HG03103 (cell line): ENCODE data around the gene AMBRA1.

ENCODE experiments used
- ATAC-seq: cut with Tn5 transposase; IDR thresholded peaks from one replicate; pipeline ENCODE4 v1.9.1; 2021; ENCODE audit warnings: low read depth; ENCODE audit not compliant: unreplicated experiment

Gene AMBRA1

DNA sequence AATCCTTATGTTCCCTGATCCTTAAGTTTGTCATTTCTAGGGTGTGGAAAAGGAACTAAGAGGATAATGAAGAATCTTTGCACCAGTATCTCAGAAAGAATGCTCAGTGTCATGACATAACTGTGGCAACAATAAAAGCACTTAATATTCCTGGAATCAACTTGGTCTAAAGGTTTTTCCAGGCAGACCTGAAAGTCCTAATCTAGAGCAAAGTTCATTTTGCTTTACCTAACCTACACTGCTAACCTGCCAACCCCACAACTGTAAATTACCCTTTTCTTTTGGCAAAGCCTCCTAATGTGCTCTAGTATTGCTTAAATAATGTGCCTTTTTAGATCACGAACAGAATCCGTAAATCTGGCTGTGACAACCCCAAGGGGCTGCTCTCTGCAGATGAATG is 82.5 kb downstream of the AMBRA1 start:
- no peak for ATAC-seq

DNA sequence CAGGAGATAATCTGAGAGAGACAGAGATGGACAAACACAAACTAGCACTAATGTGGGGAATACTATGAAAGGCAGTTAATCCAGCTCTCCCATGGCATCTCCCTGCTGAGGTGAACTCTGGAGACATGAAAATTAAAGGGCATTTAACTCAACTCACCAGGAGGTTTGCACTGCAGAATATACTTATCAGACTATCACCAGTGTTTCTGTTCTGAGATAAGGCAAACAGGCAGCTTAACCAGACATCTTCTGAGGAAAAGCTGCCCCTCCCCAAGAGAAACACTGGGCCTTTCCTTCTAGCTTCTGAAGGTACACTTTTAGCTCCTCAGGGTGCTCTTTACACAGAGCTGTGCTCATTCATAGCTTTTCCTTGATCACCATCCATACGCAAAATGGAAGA is 85.5 kb downstream of the AMBRA1 start:
- no peak for ATAC-seq

DNA sequence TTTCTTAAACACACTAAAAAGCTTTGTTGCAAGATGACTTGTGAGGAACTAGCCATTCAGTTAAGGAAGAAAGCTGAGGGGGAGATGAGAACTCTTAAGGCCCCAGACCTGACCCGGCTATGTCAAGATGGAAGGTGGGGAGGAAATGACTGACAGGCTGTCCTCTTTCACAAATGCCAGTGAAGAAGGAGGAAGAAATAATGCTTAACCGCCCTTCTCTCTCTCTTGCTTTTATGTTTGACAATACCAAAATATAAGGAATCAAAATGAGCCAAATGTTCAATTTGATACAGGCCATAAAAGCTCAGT is 87.4 kb downstream of the AMBRA1 start:
- no peak for ATAC-seq

DNA sequence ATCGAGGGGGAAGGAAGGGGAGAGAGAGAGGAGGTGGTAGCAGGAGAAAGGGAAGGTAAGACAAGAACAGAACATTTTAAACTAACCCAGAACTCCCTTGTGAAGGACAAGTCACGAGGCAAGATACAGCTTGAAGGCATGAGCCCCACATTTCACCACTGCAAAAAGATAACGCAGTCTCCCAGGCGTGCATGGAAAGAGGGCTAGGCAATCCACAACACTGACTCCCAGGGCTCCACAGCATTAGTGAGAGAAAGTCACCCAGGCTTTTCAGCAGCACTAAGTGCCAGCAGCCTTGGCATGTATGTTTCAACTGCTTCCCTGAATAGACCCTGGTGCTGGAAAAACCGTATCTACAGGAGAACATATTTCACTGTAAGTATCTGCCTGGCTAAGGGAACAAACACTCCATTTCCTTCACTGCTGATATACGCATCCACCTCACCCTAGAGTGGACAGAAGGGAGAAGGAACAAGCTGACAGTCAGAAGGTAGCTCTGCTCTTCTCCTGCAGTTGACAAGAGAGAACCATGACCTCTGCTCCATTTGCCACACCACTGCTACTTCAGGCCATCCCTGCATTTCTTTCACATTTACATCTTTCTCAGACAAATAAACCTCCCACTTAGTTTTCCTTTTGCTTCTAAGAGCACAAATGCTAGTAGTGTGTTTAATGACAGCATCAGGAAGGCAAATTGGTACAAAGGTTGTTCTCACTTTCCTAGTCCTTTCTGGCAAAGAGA is 87.9 kb downstream of the AMBRA1 start:
- no peak for ATAC-seq

- ATAC-seq = no peak
Observed at GRCh38 chr11:46504817-46505613, 88.8 kb downstream of the AMBRA1 start.

DNA sequence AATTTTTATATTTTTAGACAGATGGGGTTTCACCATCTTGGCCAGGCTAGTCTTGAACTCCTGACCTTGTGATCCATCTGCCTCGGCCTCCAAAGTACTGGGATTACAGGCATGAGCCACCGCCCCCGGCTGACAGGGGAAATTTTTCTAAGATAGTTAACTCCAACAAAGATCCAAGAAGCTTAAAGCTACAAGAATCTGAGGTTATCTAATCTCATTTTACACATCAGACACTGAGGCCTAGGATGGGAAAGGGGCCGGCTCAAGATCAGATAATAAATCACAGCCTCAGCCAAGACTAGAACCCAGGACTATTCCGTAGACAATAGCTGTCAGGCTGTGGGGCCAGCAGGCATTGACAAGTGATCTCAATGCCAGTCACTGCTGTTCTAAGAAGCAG is 94.0 kb downstream of the AMBRA1 start:
- ATAC-seq = no peak

GRCh38 chr11:46498968-46499367 is 94.9 kb downstream of the AMBRA1 start:
- no peak for ATAC-seq

- no peak for ATAC-seq
Observed at GRCh38 chr11:46498179-46498578, 95.6 kb downstream of the AMBRA1 start.

DNA sequence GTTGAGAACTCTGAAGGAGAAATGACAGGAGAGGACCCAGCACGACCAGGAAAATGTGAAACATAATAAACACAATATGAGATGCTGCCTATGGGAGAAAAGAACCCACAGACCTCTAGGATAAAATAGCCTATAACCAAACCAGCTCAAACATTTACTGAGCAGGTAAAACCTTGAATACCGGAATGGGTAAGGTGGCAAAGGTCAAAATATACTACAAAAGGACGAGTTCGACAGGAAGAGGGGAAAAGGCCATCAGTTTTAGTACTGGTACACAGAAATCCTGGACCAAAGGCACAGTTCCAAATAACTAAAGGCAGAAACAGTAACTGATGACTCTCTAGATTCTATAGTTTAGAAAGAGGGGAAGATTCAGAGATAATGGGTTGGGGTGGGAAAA is 96.3 kb downstream of the AMBRA1 start:
- ATAC-seq = no peak

DNA sequence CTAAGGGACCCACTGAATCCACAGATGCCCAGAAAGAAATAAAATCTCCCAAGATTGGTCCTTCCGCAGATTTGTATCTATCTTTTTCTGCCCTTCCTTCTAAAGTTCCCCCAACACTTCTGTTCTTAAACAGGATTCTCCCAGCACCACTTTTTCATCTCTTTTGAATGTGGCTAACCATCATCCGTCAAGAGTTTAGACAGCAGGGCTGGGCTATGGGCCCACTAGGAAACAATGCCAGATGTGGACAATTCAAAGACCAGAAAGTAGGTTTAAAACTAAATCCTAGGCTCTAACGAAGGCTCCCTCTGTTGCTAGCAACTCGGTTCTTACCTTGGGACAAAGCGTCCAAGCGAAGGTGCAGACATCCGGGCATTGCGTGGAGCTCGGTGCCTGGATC is 100.0 kb downstream of the AMBRA1 start:
- no peak for ATAC-seq

GRCh38 chr11:46492532-46492931 is 101.3 kb downstream of the AMBRA1 start:
- no peak for ATAC-seq

DNA sequence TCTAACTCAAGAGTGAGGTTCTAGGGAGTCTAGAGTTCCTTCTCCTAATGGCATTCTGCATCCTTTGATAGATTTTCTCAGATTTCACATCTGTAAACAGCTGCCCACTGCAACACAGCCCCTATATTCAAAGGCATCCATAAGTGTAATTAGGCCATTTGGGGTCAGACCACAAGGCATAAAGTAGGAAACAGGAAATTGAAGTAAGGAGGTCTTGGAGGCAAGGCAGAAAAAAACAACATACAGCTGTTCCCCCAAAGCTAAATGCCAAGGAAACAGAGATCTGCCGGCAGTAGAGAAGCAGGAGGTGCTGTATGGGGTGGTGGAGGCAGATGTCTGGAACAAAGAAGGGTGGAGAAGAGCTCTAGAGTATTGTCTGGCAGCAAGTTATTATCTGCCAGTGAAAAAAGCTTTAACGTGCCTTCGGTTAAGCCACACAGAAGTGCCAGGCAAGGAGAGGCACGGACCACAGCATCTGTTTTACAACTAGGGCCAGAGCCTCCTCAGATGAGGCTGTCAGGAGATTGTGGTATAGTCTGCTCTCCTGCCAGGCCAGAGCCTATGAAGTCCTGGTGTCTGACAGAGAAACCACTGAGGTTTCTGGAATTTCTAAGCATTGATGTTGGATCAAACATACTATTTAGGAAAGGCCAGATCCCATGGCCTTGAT is 102.0 kb downstream of the AMBRA1 start:
- ATAC-seq = no peak

GRCh38 chr11:46490666-46491065 is 103.2 kb downstream of the AMBRA1 start:
- no peak for ATAC-seq

DNA sequence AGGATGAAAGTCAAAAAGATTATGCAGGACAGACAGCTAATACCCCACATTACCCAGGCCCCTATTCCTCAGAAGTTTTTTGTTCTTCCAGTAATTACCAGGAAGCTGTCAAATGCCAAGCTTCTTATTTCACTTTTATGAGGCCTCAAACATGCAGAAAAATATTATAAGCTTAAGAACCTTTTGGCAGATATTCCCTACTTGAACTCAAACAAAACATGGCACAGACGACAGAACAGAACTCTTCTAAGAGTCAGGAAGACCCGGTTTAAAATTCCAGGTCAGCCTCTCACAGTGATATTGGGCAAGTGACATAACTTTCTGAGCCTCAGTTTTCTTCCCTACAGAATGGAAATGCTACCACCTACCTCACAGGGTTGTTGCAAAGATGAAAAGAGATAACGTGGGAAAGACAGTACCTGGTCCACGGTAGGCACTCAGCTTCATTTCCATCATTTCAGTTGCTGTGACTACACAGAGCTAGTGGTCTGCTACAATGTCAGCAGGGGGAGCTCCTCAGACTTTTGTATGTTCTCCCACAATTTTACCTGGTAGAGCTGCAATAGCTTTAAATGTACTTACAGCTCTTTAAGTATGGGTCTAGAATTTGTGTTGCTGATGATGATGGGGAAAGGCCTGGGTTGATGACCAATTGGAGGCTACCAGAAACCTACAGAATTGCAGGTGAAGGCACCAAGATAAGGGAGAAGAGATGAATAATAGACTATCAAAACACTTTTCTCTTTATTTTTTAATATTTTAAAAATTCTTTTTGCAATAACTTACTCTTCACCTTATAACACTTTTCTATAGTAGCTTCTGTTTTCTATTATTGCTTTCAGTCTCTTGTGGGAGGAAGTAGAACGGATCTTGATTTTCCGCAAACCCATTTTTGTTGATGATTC is 103.9 kb downstream of the AMBRA1 start:
- no peak for ATAC-seq

DNA sequence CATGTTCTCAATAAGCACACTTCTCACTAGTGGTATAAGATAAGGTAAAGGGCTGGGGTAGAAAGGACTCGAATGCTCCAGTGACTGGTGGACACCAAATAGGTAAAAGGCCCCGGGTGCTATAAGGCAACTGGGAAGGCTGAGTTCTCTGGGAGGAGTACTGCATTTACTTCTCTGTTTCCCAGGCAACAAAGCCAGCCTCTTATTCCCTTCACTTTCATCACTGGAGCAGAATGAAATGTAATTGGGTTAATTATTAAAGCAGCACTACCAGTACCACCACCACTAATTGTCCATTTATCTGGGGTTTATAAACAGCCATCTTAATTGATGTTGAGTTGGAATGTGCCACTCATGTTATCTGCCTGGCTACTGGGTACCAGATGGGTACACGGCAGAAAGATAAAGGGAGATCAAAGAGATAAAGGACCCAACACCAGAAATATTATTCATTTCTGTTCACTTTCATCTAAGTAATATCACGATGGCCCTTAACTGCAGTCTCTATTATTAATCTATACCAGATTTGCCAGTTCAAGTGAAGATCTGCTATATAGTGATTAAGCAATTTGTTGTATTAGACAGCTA is 107.9 kb downstream of the AMBRA1 start:
- no peak for ATAC-seq

DNA sequence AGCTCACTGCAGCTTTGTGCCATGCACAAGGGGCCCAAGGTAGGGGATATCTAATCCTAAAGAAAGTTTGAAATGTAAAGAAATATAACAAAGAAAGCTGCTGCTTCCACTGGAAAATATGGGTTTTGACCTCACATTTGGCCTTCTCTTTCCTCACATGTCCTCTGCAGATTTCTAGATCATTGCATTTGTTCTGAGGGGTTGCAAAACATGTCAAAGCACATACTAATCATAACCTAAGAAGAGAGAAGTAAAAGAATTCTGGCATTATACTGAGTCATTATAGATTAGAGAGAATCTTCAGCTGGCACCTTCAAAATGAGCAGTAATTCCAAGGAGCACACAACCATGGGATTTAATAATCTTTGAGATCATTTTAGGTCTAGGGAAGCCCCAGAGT is 109.7 kb downstream of the AMBRA1 start:
- no peak for ATAC-seq

DNA sequence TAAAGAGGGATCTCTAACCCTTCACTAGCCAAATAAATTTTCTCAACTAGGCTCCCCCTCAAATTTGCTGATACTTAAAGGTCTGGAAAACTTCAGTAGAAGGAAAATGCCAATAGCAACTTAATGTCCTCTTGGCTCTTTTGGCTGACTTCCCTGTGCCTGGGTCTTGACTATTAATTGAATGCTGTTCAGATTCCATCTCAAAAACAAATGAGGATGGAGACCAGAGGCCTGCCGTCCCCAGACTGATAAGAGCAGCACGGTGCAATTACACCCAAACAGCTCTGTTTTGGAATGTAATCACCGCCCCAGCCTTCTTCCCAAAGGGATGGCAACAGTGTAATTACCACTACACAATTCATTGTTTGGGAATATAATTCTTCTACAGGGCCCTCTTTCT is 112.9 kb downstream of the AMBRA1 start:
- ATAC-seq = no peak

GRCh38 chr11:46480166-46480726 is 113.6 kb downstream of the AMBRA1 start:
- ATAC-seq = no peak

DNA sequence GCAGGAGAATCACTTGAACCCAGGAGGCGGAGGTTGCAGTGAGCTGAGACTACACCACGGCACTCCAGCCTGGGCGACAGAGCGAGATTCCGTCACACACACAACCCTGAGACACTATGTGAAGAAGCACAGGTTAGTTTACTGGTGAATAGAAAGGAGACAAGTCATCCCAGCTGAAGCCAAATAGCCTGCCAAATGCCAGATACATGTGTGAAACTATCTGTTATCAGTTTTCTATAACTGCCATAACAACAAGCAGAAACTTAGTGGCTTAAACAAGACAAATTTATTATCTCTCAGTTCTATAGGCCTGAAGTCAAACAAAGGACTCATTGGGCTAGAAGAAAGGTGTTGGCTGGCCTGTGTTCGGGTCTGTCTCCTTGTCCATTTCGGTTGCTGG is 114.2 kb downstream of the AMBRA1 start:
- ATAC-seq = no peak

GRCh38 chr11:46478196-46478595 is 115.6 kb downstream of the AMBRA1 start:
- ATAC-seq = no peak
